EH (cell line): ENCODE data around the gene URAD.
"Not testable (repeated sequence)": the region's sequence is repeated elsewhere in the genome, so short reads cannot be mapped to it uniquely, and the experiment has no call there.

Source experiments
- DNase-seq: peaks from one replicate; pipeline ENCODE4 v3.0.0-alpha.2; 2015; ENCODE audit warnings: low read depth

URAD gene

GRCh38 chr13:27969866-27970229 lies 18.6 kb downstream of the URAD start:
- DNase-seq: no peak

GRCh38 chr13:27969082-27969865 lies 19.2 kb downstream of the URAD start, which contains the start of gene CDX2:
Gene CDX2, minus strand, starts transcription at chr13:27969315. Its CDS starts 309 bp downstream, at chr13:27969006.
- DNase-seq: no peak

GRCh38 chr13:27968316-27969081 lies 20.0 kb downstream of the URAD start:
- no peak for DNase-seq

GRCh38 chr13:27967736-27968315 lies 20.7 kb downstream of the URAD start:
- peak; percentile 11 for DNase-seq

- no peak for DNase-seq
Observed at GRCh38 chr13:27967203-27967735, 21.2 kb downstream of the URAD start.

GRCh38 chr13:27966641-27967202 lies 21.8 kb downstream of the URAD start:
- no peak for DNase-seq

GRCh38 chr13:27965740-27966640 lies 22.5 kb downstream of the URAD start:
- DNase-seq: no peak

- no peak for DNase-seq
Observed at GRCh38 chr13:27965343-27965739, 23.2 kb downstream of the URAD start.

GRCh38 chr13:27964741-27965323 lies 23.7 kb downstream of the URAD start:
- DNase-seq: no peak

GRCh38 chr13:27964206-27964605 lies 24.3 kb downstream of the URAD start:
- DNase-seq: not testable (repeated sequence)

GRCh38 chr13:27963491-27963890 lies 25.0 kb downstream of the URAD start:
- no peak for DNase-seq

- no peak for DNase-seq
Observed at GRCh38 chr13:27962982-27963381, 25.5 kb downstream of the URAD start.

GRCh38 chr13:27962128-27962841 lies 26.2 kb downstream of the URAD start:
- no peak for DNase-seq

GRCh38 chr13:27961227-27962085 lies 27.0 kb downstream of the URAD start:
- no peak for DNase-seq

GRCh38 chr13:27960362-27961226 lies 27.9 kb downstream of the URAD start:
- peak; percentile 28 for DNase-seq

GRCh38 chr13:27959976-27960361 lies 28.5 kb downstream of the URAD start:
- no peak for DNase-seq

- no peak for DNase-seq
Observed at GRCh38 chr13:27956576-27957300, 31.8 kb downstream of the URAD start.
